Heart left ventricle (tissue), 16 donors: Measurements from ENCODE around the gene BCAN. TPM values are rescaled to one million over a fixed set of nuclear protein-coding genes. Genes with fewer than 3 reads are reported as not detected.

ENCODE experiments used
- ATAC-seq, 4 donors: fragments of 200-7000 bp; cut with Tn5 transposase; one replicate each; pipeline ENCODE4 v1.9.1; 2020 to 2022; ENCODE audit warnings: moderate library complexity in 4 of 4, mild to moderate bottlenecking in 3 of 4, moderate number of reproducible peaks in 1 of 4
- DNase-seq, 5 donors: peaks; one replicate each; pipeline ENCODE4 v3.0.0-alpha.2; 2020
- H3K27ac ChIP-seq, 12 donors: fragments of 200-600 bp; sonication (generic) in 4 of 12; one replicate each; pipeline versions ENCODE4 v1.5.0 to v1.8.0; 2016 to 2022; ENCODE audit warnings: mild to moderate bottlenecking in 2 of 12
- H3K27me3 ChIP-seq, 9 donors: fragments of 200-600 bp; sonication (generic) in 2 of 9; one replicate each; pipeline versions ENCODE4 v1.5.1 to v1.8.0; 2016 to 2022; ENCODE audit warnings: mild to moderate bottlenecking in 3 of 9
- H3K36me3 ChIP-seq, 9 donors: fragments of 200-600 bp; sonication (generic) in 2 of 9; one replicate each; pipeline versions ENCODE4 v1.5.0 to v1.8.0; 2018 to 2022; ENCODE audit warnings: mild to moderate bottlenecking in 2 of 9
- H3K4me1 ChIP-seq, 12 donors: fragments of 200-600 bp; sonication (generic) in 4 of 12; one replicate each; pipeline versions ENCODE4 v1.5.0 to v1.8.0; 2016 to 2022; ENCODE audit warnings: mild to moderate bottlenecking in 3 of 12
- H3K4me3 ChIP-seq, 12 donors: fragments of 200-600 bp; sonication (generic) in 4 of 12; one replicate each; pipeline versions ENCODE4 v1.5.0 to v1.8.0; 2017 to 2022; ENCODE audit warnings: mild to moderate bottlenecking in 9 of 12, moderate library complexity in 4 of 12
- H3K9me3 ChIP-seq, 12 donors: fragments of 200-600 bp; sonication (generic) in 4 of 12; one replicate each; pipeline versions ENCODE4 v1.5.0 to v1.8.0; 2016 to 2022; ENCODE audit warnings: mild to moderate bottlenecking in 1 of 12
- POLR2A ChIP-seq, 2 donors: fragments of 450-650 bp; IDR thresholded peaks; one replicate each; pipeline ENCODE4 v1.6.1; 2017; ENCODE audit warnings: antibody characterized with exemption in 2 of 2, mild to moderate bottlenecking in 2 of 2, moderate library complexity in 2 of 2
- WGBS, 4 donors: extraction: QIAGEN DNeasy Blood & Tissue Kit in 2 of 4; methylation state at CpG; one replicate each; pipeline versions ENCODE4 v1.1.5 to v1.1.7; 2013 to 2018; 5-methylcytosine and 5-hydroxymethylcytosine counted together
- intact Hi-C, 10 donors: fragments of 100-400 bp; cut with DNase I; formaldehyde crosslinking; loops; one replicate each; pipeline versions ENCODE4 v1.11.1 to v1.14.2; 2022
- polyA plus RNA-seq, 2 donors: library from polyadenylated mRNA; stranded (reverse); fragments of 200-250 nt; gene quantifications; one replicate each; pipeline ENCODE4 v1.2.3, GENCODE V29; 2013
- total RNA-seq, 9 donors: library from RNA; depleted of rRNA in 2 of 9; stranded (reverse); fragments of >200 nt in 2 of 9; fragmentation: NEBNext Ultra II Directional in 3 of 9; extraction: Animal tissue kit (Norgen Biotek cat#: 25700) in 3 of 9; gene quantifications; one replicate each; pipeline versions ENCODE4 v1.1.0 to v1.2.4, GENCODE V29; 2016 to 2023
- TF ChIP-seq, protein P1 (sequence below), 12 donors: fragments of 200-600 bp; sonication (generic) in 4 of 12; IDR thresholded peaks; one replicate each; pipeline versions ENCODE4 v1.5.0 to v1.8.0; 2018 to 2022; ENCODE audit warnings: antibody characterized with exemption in 12 of 12, mild to moderate bottlenecking in 5 of 12
- donor health status: ischemic (EF 13 %, LVEDD 7.1; RV severe dilation, severe dysfunction).
- donor health status: healthy with polysubstance abuse.
- donor health status: DM: no; HTN: yes; CAD: no.
- donor health status: DM: no; HTN: no; CAD: no.
- donor health status: ischemic (EF 25% LVEDD 6.9; RV normal size, moderate dysfunction).
- donor health status: ischemic (EF 25% LVEDD 5.7; RV mildly dilated, moderate dysfunction).
- donor health status: healthy.
- donor health status: DM: yes; HTN: yes; CAD: no.
- donor health status: ischemic (EF 35%, LVEDD 5.7; RV mildly dilated, moderate dysfunction).
- donor health status: nonischemic (EF 11% LVEDD 7.7; RV severe dilation, severe dysfunction).
- donor health status: DM: yes; HTN: yes; CAD: no.
- donor health status: PGD.
- donor health status: ischemic (EF 29% LVEDD 5.4; RV normal size, mild dysfunction).
- donor health status: nonischemic (EF 23%, LVEDD 6.1; RV moderate dilation, normal function).

Gene BCAN
- total and polyA plus RNA-seq, 11 donors, result 0.09 to 0.27 (median 0.13) TPM; not detected in 5

DNA sequence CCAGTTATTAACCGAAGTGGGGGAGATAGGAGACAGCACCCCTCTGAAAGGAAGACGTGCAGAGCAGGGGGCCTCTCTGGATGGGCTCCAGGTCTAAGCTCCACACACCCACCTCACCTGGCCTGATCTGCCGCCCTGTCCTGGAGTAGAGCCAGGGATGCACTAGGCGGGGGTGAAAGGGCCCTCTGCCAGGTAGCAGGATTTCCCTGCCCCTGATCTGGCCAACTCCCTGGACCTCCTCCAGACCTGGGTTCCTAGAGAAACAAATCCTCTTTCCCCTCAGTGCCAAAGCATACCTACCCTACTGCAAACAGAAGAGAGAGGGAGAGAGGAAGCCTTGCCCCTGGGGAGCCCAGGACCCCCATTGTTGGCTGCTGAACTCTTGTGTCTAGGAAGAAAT is 61.4 kb downstream of the BCAN start:
- intact Hi-C loops, result no loop called here
- peak in 1 of 5 donors; percentile 7 for DNase-seq
- no peak for ATAC-seq
- Histone ChIP-seq H3K4me1 (peaks cover 0 to 36% (median 26%) of the 10 kb centered on the region in 12 donors), H3K9me3 (no peaks in the 10 kb centered on the region), H3K27ac (no peak overlapping the region), H3K27me3 (peaks cover 0 to 48% (median 33%) of the 10 kb centered on the region in 9 donors), H3K36me3 (no peaks in the 10 kb centered on the region), H3K4me3 (no peak overlapping the region)
- WGBS, 4 donors, result 80 to 91% (median 86%) methylated on average over 4 of the region's 4 CpGs
- no peak for TF ChIP-seq POLR2A (IDR thresholded peaks at IDR 0.05)
- TF ChIP-seq, protein P1, sequence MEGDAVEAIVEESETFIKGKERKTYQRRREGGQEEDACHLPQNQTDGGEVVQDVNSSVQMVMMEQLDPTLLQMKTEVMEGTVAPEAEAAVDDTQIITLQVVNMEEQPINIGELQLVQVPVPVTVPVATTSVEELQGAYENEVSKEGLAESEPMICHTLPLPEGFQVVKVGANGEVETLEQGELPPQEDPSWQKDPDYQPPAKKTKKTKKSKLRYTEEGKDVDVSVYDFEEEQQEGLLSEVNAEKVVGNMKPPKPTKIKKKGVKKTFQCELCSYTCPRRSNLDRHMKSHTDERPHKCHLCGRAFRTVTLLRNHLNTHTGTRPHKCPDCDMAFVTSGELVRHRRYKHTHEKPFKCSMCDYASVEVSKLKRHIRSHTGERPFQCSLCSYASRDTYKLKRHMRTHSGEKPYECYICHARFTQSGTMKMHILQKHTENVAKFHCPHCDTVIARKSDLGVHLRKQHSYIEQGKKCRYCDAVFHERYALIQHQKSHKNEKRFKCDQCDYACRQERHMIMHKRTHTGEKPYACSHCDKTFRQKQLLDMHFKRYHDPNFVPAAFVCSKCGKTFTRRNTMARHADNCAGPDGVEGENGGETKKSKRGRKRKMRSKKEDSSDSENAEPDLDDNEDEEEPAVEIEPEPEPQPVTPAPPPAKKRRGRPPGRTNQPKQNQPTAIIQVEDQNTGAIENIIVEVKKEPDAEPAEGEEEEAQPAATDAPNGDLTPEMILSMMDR (IDR thresholded peaks at IDR 0.05), result no peak

DNA sequence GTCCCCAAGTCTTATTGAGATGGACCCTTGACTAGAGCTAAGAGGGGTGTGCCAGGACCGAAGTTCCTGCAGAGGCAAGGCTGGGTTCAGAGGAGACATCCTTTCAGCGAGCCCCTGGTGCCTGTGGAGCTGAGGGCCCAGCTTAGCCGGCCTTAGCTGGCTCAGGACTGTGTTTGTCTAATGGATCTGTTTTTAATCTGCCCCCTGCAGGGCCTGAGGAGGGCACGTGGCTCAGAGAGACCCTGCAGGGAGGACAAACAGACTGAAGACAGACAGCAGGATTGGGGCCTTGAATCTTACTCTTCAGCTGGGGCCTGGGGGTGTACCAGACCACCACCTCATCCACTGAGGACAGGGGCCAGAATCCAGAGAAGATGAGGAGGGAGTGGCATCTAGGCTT is 61.8 kb downstream of the BCAN start:
- Histone ChIP-seq H3K9me3 (no peaks in the 10 kb centered on the region), H3K4me3 (peak overlapping the region in 1 of 12 donors; percentile 55), H3K27ac (no peak overlapping the region), H3K27me3 (peaks cover 0 to 48% (median 33%) of the 10 kb centered on the region in 9 donors), H3K4me1 (peaks cover 0 to 40% (median 26%) of the 10 kb centered on the region in 12 donors), H3K36me3 (no peaks in the 10 kb centered on the region)
- no peak for TF ChIP-seq POLR2A (IDR thresholded peaks at IDR 0.05)
- TF ChIP-seq, protein P1 (IDR thresholded peaks at IDR 0.05), result no peak
- 53 to 100% (median 61%) methylated on average over 2 to 4 of the region's 4 CpGs for WGBS, 4 donors
- intact Hi-C loops, result no loop called here
- ATAC-seq (no peak), DNase-seq (peak in 1 of 5 donors; percentile 10)

DNA sequence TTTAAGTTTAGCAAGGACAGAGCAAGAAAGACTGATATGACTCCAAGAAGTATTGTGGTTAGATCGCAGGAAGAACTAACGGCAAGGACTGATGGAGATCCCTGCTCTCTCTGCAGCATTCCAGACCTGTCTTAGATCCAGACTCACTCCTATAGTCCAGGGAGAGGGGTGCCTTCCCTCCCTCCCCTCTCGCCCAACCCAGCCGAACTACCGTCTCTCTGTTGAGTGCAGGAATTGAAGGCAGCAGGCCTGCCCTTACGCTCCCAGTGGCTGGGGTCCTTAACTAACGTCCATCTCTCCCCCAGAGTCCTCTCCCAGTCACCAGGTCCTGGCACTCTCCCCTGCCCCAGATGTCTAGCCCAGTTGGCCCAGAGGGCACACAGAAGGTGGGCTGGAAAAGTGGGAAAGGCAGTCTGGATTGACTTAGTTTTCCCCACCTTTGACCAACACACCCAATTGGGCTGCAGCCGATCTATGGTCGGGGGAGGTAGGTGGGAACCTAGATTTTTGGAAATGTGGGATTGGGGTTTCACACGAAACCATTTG is 62.3 kb downstream of the BCAN start:
- H3K4me3 ChIP-seq, result peak overlapping the region in 3 of 12 donors; percentile 54 to 56 (median 55)
- no peak for ATAC-seq
- H3K9me3 ChIP-seq, result no peaks in the 10 kb centered on the region
- DNase-seq, result peak in 1 of 5 donors; percentile 7
- 64 to 71% (median 67%) methylated on average over 10 of the region's 10 CpGs for WGBS, 4 donors
- H3K36me3 ChIP-seq, result no peaks in the 10 kb centered on the region
- peaks cover 0 to 43% (median 28%) of the 10 kb centered on the region in 12 donors for H3K4me1 ChIP-seq
- TF ChIP-seq, protein P1 (IDR thresholded peaks at IDR 0.05), result no peak
- no peak for TF ChIP-seq POLR2A (IDR thresholded peaks at IDR 0.05)
- no peak overlapping the region for H3K27ac ChIP-seq
- H3K27me3 ChIP-seq, result peaks cover 0 to 48% (median 33%) of the 10 kb centered on the region in 9 donors
- intact Hi-C loops, result no loop called here

DNA sequence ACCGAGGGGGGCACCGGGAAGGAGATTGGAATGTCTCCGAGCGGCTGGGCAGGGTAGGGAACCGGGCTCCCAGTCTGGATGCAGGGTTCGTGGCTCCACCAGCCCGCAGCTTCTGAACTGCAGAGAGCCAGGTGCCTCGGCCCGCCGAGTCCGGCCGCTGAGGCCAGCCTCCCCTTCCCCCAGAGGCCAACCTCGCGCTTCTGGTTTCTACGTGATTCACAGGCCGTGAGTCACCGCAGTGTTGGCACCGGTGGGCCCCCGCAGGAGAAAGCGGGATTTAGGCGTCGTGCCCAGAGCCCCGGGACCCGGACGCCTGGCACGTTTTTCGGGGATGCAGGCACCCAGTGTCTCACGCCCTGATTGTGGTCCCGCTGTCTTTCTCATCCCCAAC is 63.0 kb downstream of the BCAN start:
- Histone ChIP-seq H3K4me3 (peak overlapping the region in 11 of 12 donors; percentile 12 to 68 (median 47)), H3K27ac (peak overlapping the region in 2 of 12 donors; percentile 81 to 91), H3K4me1 (peaks cover 0 to 50% (median 33%) of the 10 kb centered on the region in 12 donors), H3K9me3 (no peaks in the 10 kb centered on the region), H3K27me3 (peaks cover 0 to 48% (median 33%) of the 10 kb centered on the region in 9 donors), H3K36me3 (no peaks in the 10 kb centered on the region)
- TF ChIP-seq, protein P1 (IDR thresholded peaks at IDR 0.05), result no peak
- no peak for TF ChIP-seq POLR2A (IDR thresholded peaks at IDR 0.05)
- WGBS, 4 donors, result 1 to 7% (median 5%) methylated on average over 18 to 29 of the region's 29 CpGs
- ATAC-seq (peak in 1 of 4 donors; percentile 26), DNase-seq (peak in 2 of 5 donors; percentile 60 to 65)
- intact Hi-C loops, result loop anchor here in 1 of 10 donors (1.0 kb wide), 1 partner anchor 45 kb away; no protein-coding TSS in a partner anchor
